ENCODE results near the gene REPIN1.
A peak's percentile ranks its signal among the peaks of the same experiment; 100 is the strongest.
"Not testable (repeated sequence)": the region's sequence is repeated elsewhere in the genome, so short reads cannot be mapped to it uniquely, and the experiment has no call there.

Gene REPIN1

GRCh38 chr7:150378115-150378852 lies 9.7 kb downstream of the REPIN1 start:
- DNase-seq: no peak

- peak; percentile 33 to 87 for DNase-seq
Observed at GRCh38 chr7:150378853-150379440, 10.3 kb downstream of the REPIN1 start, which contains the start of gene ZNF775. Gene ZNF775 (plus strand): TSS chr7:150379330. CDS start chr7:150388471, 9,141 bp downstream.

GRCh38 chr7:150379441-150380379 lies 11.1 kb downstream of the REPIN1 start:
- DNase-seq: no peak

- no peak for DNase-seq
Observed at GRCh38 chr7:150380463-150380862, 11.8 kb downstream of the REPIN1 start.

- no peak for DNase-seq
Observed at GRCh38 chr7:150381096-150381495, 12.5 kb downstream of the REPIN1 start.

GRCh38 chr7:150381785-150382122 lies 13.1 kb downstream of the REPIN1 start:
- no peak for DNase-seq

- no peak for DNase-seq
Observed at GRCh38 chr7:150382123-150382843, 13.7 kb downstream of the REPIN1 start.

- DNase-seq: no peak
Observed at GRCh38 chr7:150382844-150383225, 14.2 kb downstream of the REPIN1 start.

- DNase-seq: no peak
Observed at GRCh38 chr7:150383710-150384397, 15.2 kb downstream of the REPIN1 start.

- DNase-seq: no peak
Observed at GRCh38 chr7:150384406-150385301, 16.0 kb downstream of the REPIN1 start.

- no peak for DNase-seq
Observed at GRCh38 chr7:150385302-150385723, 16.7 kb downstream of the REPIN1 start.

- DNase-seq: not testable (repeated sequence)
Observed at GRCh38 chr7:150385884-150386283, 17.3 kb downstream of the REPIN1 start.

GRCh38 chr7:150388306-150388705 lies 19.7 kb downstream of the REPIN1 start:
- no peak for DNase-seq

GRCh38 chr7:150388709-150389531 lies 20.3 kb downstream of the REPIN1 start:
- DNase-seq: peak in 1 of 2 experiments; percentile 26

- DNase-seq: no peak
Observed at GRCh38 chr7:150389532-150389816, 20.9 kb downstream of the REPIN1 start.

- DNase-seq: no peak
Observed at GRCh38 chr7:150390205-150390604, 21.6 kb downstream of the REPIN1 start.

GRCh38 chr7:150393325-150393724 lies 24.7 kb downstream of the REPIN1 start:
- no peak for DNase-seq

GRCh38 chr7:150396426-150396825 lies 27.8 kb downstream of the REPIN1 start:
- DNase-seq: no peak

GRCh38 chr7:150396851-150397260 lies 28.2 kb downstream of the REPIN1 start:
- DNase-seq: no peak

GRCh38 chr7:150397346-150398107 lies 28.9 kb downstream of the REPIN1 start:
- no peak for DNase-seq

All from cerebellar nuclear complex (tissue), 1 donor.